H9 (cell line): ENCODE results near the gene ARL17B. TPM values are rescaled to one million over a fixed set of nuclear protein-coding genes. Genes with fewer than 3 reads are reported as not detected.
"Not testable (repeated sequence)": the region's sequence is repeated elsewhere in the genome, so short reads cannot be mapped to it uniquely, and the experiment has no call there.

ENCODE experiments used
- DNase-seq: peaks from one replicate; pipeline ENCODE4 v3.0.0-alpha.2; 2017
- H2AFZ ChIP-seq: one replicate; pipeline ENCODE4 v1.6.1; 2013; ENCODE audit warnings: mild to moderate bottlenecking, low read length, control low read depth, moderate library complexity
- H2AK5ac ChIP-seq: 2 replicates; pipeline ENCODE4 v1.6.1; 2013; ENCODE audit warnings: low read length, control low read depth, mixed read lengths; ENCODE audit not compliant: insufficient read length
- H2BK120ac ChIP-seq: one replicate; pipeline ENCODE4 v1.6.1; 2013; ENCODE audit warnings: low read depth, mild to moderate bottlenecking, low read length, control low read depth, inconsistent platforms; ENCODE audit not compliant: poor library complexity, severe bottlenecking
- H2BK12ac ChIP-seq: 2 replicates; pipeline ENCODE4 v1.6.1; 2013; ENCODE audit warnings: low read length, control low read depth, mixed read lengths, low read depth; ENCODE audit not compliant: insufficient read length
- H2BK15ac ChIP-seq: 2 replicates; pipeline ENCODE4 v1.6.1; 2013; ENCODE audit warnings: low read depth, low read length, control low read depth
- H2BK20ac ChIP-seq: one replicate; pipeline ENCODE4 v1.6.1; 2013; ENCODE audit warnings: low read depth, mild to moderate bottlenecking, low read length, control low read depth, inconsistent platforms; ENCODE audit not compliant: poor library complexity, severe bottlenecking
- H2BK5ac ChIP-seq: 2 replicates; pipeline ENCODE4 v1.6.1; 2013; ENCODE audit warnings: low read length, control low read depth, mixed read lengths; ENCODE audit not compliant: insufficient read length
- H3K14ac ChIP-seq: 2 replicates; pipeline ENCODE4 v1.6.1; 2013; ENCODE audit warnings: low read length, control low read depth; ENCODE audit not compliant: insufficient read depth
- H3K18ac ChIP-seq: 2 replicates; pipeline ENCODE4 v1.6.1; 2013; ENCODE audit warnings: low read depth, mild to moderate bottlenecking, mixed read lengths, low read length, control low read depth; ENCODE audit not compliant: insufficient read length
- H3K23ac ChIP-seq: 2 replicates; pipeline ENCODE4 v1.6.1; 2013; ENCODE audit warnings: low read length, control low read depth, mixed read lengths, low read depth; ENCODE audit not compliant: insufficient read length
- H3K23me2 ChIP-seq: 2 replicates; pipeline ENCODE4 v1.6.1; 2013; ENCODE audit warnings: low read depth, mild to moderate bottlenecking, mixed read lengths, low read length, control low read depth; ENCODE audit not compliant: insufficient read length, poor library complexity, severe bottlenecking
- H3K27ac ChIP-seq: 2 replicates; pipeline ENCODE4 v1.5.1; 2013; ENCODE audit warnings: low read length, control low read depth, mixed read lengths, low read depth; ENCODE audit not compliant: insufficient read length
- H3K27me3 ChIP-seq: 2 replicates; pipeline ENCODE4 v1.6.1; 2013; ENCODE audit warnings: low read length, control low read depth, inconsistent platforms; ENCODE audit not compliant: insufficient read depth
- H3K4ac ChIP-seq: 2 replicates; pipeline ENCODE4 v1.6.1; 2013; ENCODE audit warnings: low read depth, mild to moderate bottlenecking, control low read depth, inconsistent platforms, low read length, moderate library complexity
- H3K4me1 ChIP-seq: 2 replicates; pipeline ENCODE4 v1.6.1; 2013; ENCODE audit warnings: low read length, control low read depth, inconsistent platforms; ENCODE audit not compliant: insufficient read depth
- H3K4me2 ChIP-seq: 2 replicates; pipeline ENCODE4 v1.6.1; 2013; ENCODE audit warnings: low read length, control low read depth, mixed read lengths; ENCODE audit not compliant: insufficient read length, insufficient read depth
- H3K56ac ChIP-seq: 2 replicates; pipeline ENCODE4 v1.6.1; 2013; ENCODE audit warnings: low read depth, mild to moderate bottlenecking, mixed read lengths, low read length, control low read depth; ENCODE audit not compliant: insufficient read length
- H3K79me1 ChIP-seq: 2 replicates; pipeline ENCODE4 v1.6.1; 2013; ENCODE audit warnings: low read depth, mild to moderate bottlenecking, moderate library complexity, low read length, control low read depth, inconsistent platforms; ENCODE audit not compliant: insufficient read depth, poor library complexity, severe bottlenecking
- H3K79me2 ChIP-seq: 2 replicates; pipeline ENCODE4 v1.6.1; 2013; ENCODE audit warnings: low read length, control low read depth, inconsistent platforms; ENCODE audit not compliant: insufficient read depth
- H3K9ac ChIP-seq: 2 replicates; pipeline ENCODE4 v1.6.1; 2013; ENCODE audit warnings: low read length, control low read depth, mixed read lengths; ENCODE audit not compliant: insufficient read length; ENCODE audit errors: extremely low read depth
- H3K9me3 ChIP-seq: one replicate; pipeline ENCODE4 v1.6.1; 2013; ENCODE audit warnings: low read depth, low read length, inconsistent platforms; ENCODE audit not compliant: control insufficient read depth
- H3T11ph ChIP-seq: one replicate; pipeline ENCODE4 v1.6.1; 2013; ENCODE audit warnings: mild to moderate bottlenecking, low read length, control low read depth, inconsistent platforms
- H4K20me1 ChIP-seq: one replicate; pipeline ENCODE4 v1.6.1; 2013; ENCODE audit not compliant: control insufficient read depth, insufficient read length, insufficient read depth
- H4K5ac ChIP-seq: 2 replicates; pipeline ENCODE4 v1.6.1; 2013; ENCODE audit warnings: low read depth, mild to moderate bottlenecking, mixed read lengths, low read length, control low read depth; ENCODE audit not compliant: insufficient read length
- H4K8ac ChIP-seq: replicated peaks from 2 replicates; pipeline ENCODE4 v1.6.1; 2013; ENCODE audit warnings: low read length, control low read depth, mixed read lengths, low read depth; ENCODE audit not compliant: insufficient read length
- H4K91ac ChIP-seq: 2 replicates; pipeline ENCODE4 v1.6.1; 2013; ENCODE audit warnings: low read depth, mild to moderate bottlenecking, moderate library complexity, mixed read lengths, low read length, control low read depth; ENCODE audit not compliant: insufficient read length
- H3K27ac Mint-ChIP-seq, 3 experiments: 2 replicates in 2 of 3; 3 replicates in 1 of 3; pipeline ENCODE4 v1.8.0; 2020 to 2021; ENCODE audit warnings: mixed read lengths in 3 of 3, mild to moderate bottlenecking in 1 of 3, moderate library complexity in 1 of 3
- H3K27me3 Mint-ChIP-seq: 2 replicates; pipeline ENCODE4 v1.8.0; 2021; ENCODE audit warnings: low read depth, mild to moderate bottlenecking, moderate library complexity, mixed read lengths
- H3K36me3 Mint-ChIP-seq, 3 experiments: 2 replicates in 2 of 3; 3 replicates in 1 of 3; pipeline ENCODE4 v1.8.0; 2020 to 2021; ENCODE audit warnings: low read depth in 3 of 3, mixed read lengths in 3 of 3; ENCODE audit not compliant: insufficient read depth in 1 of 3
- H3K4me1 Mint-ChIP-seq, 2 experiments: 2 replicates each; pipeline ENCODE4 v1.8.0; 2020; ENCODE audit warnings: mixed read lengths in 2 of 2
- H3K4me3 Mint-ChIP-seq, 2 experiments: 2 replicates in 1 of 2; 3 replicates in 1 of 2; pipeline ENCODE4 v1.8.0; 2020 to 2021; ENCODE audit warnings: mild to moderate bottlenecking in 2 of 2, mixed read lengths in 2 of 2, moderate library complexity in 1 of 2
- H3K9me3 Mint-ChIP-seq, 2 experiments: 2 replicates in 1 of 2; 3 replicates in 1 of 2; pipeline ENCODE4 v1.8.0; 2020; ENCODE audit warnings: mild to moderate bottlenecking in 2 of 2, mixed read lengths in 2 of 2, moderate library complexity in 1 of 2
- WGBS: extraction: QIAGEN DNeasy Blood & Tissue Kit; methylation state at CpG from one replicate; pipeline ENCODE4 v1.1.7; 2013; ENCODE audit warnings: missing lambda C conversion rate, low lambda C conversion rate, mixed read lengths; ENCODE audit not compliant: insufficient read length; ENCODE audit errors: extremely low coverage; 5-methylcytosine and 5-hydroxymethylcytosine counted together
- total RNA-seq: library from RNA; stranded (reverse); gene quantifications from 2 replicates; pipeline ENCODE4 v1.2.1, GENCODE V29; 2021

The ARL17B gene
- total RNA-seq, 1 experiment from 2014 or later: 10.8 TPM

GRCh38 chr17:46372236-46373229 is 11.0 kb upstream of the ARL17B start:
- H3K27me3 Mint-ChIP-seq, H3K9ac ChIP-seq, H3T11ph ChIP-seq, H2BK15ac ChIP-seq, H4K8ac ChIP-seq, H3K79me2 ChIP-seq, H3K4me3 Mint-ChIP-seq, H3K4ac ChIP-seq, H4K91ac ChIP-seq, H2AFZ ChIP-seq, H2BK20ac ChIP-seq, H3K36me3 Mint-ChIP-seq, H3K4me1 Mint-ChIP-seq, H2BK5ac ChIP-seq, H2BK12ac ChIP-seq, H3K27me3 ChIP-seq, DNase-seq, H3K9me3 Mint-ChIP-seq, H4K5ac ChIP-seq, H2AK5ac ChIP-seq, H2BK120ac ChIP-seq, H3K4me2 ChIP-seq, H4K20me1 ChIP-seq, H3K27ac Mint-ChIP-seq, H3K79me1 ChIP-seq, H3K27ac ChIP-seq, H3K4me1 ChIP-seq, H3K9me3 ChIP-seq, H3K23ac ChIP-seq, H3K23me2 ChIP-seq, H3K56ac ChIP-seq, H3K14ac ChIP-seq, H3K18ac ChIP-seq: not testable (repeated sequence)
- WGBS: no CpG with 5 or more reads among the region's 95 CpGs

- not testable (repeated sequence) for H2BK15ac ChIP-seq, H3K9me3 Mint-ChIP-seq, H4K91ac ChIP-seq, H4K5ac ChIP-seq, H3T11ph ChIP-seq, H4K20me1 ChIP-seq, H3K4me3 Mint-ChIP-seq, H2BK120ac ChIP-seq, H2AFZ ChIP-seq, H3K4me2 ChIP-seq, H3K4me1 ChIP-seq, H3K23me2 ChIP-seq, H3K56ac ChIP-seq, H4K8ac ChIP-seq, H3K9ac ChIP-seq, H3K27ac Mint-ChIP-seq, H3K9me3 ChIP-seq, H2BK12ac ChIP-seq, H3K27me3 ChIP-seq, H3K36me3 Mint-ChIP-seq, H2BK5ac ChIP-seq, H3K4ac ChIP-seq, H3K4me1 Mint-ChIP-seq, H2AK5ac ChIP-seq, DNase-seq, H3K27me3 Mint-ChIP-seq, H3K23ac ChIP-seq, H3K14ac ChIP-seq, H3K27ac ChIP-seq, H3K79me2 ChIP-seq, H2BK20ac ChIP-seq, H3K18ac ChIP-seq, H3K79me1 ChIP-seq
- no CpG with 5 or more reads among the region's 3 CpGs for WGBS
Measured at GRCh38 chr17:46367520-46367919, 6.0 kb upstream of the ARL17B start.
